ENCODE data around the gene SEPTIN5. TPM values are rescaled to one million over a fixed set of nuclear protein-coding genes. Genes with fewer than 3 reads are reported as not detected.

SEPTIN5 gene
- total RNA-seq, 1 donor: 20.9 TPM

DNA sequence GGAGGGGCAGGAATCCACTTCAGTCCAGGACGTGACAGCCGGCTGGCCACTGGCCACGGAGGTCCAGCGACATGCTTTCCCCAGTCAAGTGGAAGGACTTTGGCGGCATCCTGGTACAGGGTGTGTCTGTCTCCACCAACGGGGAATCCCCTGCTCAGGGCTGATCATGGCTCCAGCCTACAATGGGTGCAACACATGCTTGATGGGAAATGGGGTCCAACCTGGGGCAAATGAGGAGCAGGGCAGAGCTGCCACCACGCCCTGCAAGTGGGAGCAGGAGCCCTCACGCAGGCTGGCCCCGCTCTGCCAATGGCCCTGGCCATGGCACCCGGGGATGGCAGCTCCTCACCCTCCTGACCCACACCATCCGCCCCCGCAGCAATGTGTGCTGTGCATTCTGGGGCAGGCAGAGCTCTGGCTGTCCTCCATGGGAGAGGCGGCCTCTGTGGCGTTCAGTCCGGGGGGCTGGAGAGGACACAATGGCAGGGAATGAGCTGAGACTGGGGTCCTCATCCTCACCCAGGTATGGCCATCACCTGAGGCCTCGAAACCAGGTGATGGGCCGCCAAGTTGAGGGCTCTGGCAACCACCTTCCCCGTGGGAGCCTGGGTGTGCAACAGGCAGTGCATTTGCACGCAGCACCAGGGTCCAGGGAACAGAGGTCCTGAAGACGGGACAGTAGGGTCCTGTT is 5.8 kb upstream of the SEPTIN5 start:
- H3K9me3 ChIP-seq (ENCODE audit: low read depth, low read length): no peaks in the 10 kb centered on the region
- H3K4me3 ChIP-seq (ENCODE audit: low read length): no peak overlapping the region
- H3K4me1 ChIP-seq (ENCODE audit: insufficient read depth, low read length): no peaks in the 10 kb centered on the region
- peaks cover 1% of the 10 kb centered on the region for H3K27me3 ChIP-seq (ENCODE audit: insufficient read depth, low read length)

- Histone ChIP-seq H3K4me3 (ENCODE audit: low read length) (no peak overlapping the region), H3K9me3 (ENCODE audit: low read depth, low read length) (no peaks in the 10 kb centered on the region), H3K4me1 (ENCODE audit: insufficient read depth, low read length) (peaks cover 4% of the 10 kb centered on the region), H3K27me3 (ENCODE audit: insufficient read depth, low read length) (peaks cover 5% of the 10 kb centered on the region)
Observed at GRCh38 chr22:19709063-19709769, 5.1 kb upstream of the SEPTIN5 start.

DNA sequence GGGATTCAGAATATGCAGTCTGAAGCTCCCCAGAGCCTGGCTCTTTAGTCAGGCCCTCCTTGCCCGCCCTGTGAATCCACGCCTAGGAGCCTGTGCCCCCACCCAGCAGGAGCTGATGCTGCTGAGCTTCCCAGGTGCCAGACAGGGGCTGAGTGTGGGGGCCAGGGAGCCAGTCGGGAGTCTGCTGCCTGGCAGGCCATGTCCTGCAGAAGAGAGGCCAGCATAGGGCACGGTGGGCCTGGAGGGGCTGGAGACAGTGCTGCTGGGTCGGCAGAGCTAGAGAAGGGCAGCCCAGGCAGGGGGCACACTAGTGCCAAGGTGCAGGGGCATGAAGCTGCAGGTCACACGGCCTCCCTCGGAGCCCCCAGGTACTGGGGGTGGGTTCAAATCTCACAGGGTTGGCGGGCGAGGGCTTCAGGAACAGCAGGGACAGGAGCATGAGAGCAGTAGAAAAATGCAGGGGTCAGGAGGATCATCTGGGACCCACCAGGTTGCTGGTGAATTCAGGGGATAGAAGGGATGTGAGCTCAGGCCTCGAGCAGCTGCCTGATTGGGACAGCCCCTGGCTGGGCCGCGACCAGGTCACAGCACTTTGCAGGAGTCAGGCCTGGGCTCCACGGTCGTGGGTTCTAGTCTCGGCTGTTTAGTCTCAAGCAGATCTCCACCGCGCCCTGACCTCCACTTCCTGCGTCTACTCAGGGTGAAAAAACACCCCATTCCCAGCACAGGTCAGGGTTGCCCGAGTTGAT is 4.1 kb upstream of the SEPTIN5 start:
- H3K4me3 ChIP-seq (ENCODE audit: low read length): no peak overlapping the region
- no peaks in the 10 kb centered on the region for H3K9me3 ChIP-seq (ENCODE audit: low read depth, low read length)
- H3K4me1 ChIP-seq (ENCODE audit: insufficient read depth, low read length): peaks cover 10% of the 10 kb centered on the region
- peaks cover 9% of the 10 kb centered on the region for H3K27me3 ChIP-seq (ENCODE audit: insufficient read depth, low read length)

GRCh38 chr22:19710769-19711106 is 3.6 kb upstream of the SEPTIN5 start:
- Histone ChIP-seq H3K4me3 (ENCODE audit: low read length) (no peak overlapping the region), H3K4me1 (ENCODE audit: insufficient read depth, low read length) (peaks cover 10% of the 10 kb centered on the region), H3K9me3 (ENCODE audit: low read depth, low read length) (no peaks in the 10 kb centered on the region), H3K27me3 (ENCODE audit: insufficient read depth, low read length) (peaks cover 13% of the 10 kb centered on the region)

DNA sequence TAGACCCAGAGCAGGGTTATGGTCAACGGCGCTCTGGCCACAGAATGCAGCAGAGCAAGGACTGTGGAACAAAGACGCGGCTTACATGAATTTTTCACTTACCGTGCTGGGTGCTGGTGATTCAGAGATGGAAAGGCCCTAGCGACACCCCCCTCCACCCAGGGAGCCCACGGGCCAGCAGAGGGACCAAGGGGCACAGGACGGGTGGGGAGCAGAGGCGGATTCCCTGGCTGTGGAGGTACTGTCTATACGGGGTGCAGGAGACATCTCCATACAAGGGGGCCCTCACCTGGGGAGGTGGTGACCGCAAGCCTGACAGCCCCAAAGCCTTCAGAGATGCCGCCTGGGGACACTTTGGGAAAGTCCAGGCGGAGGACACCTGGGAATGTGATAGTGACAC is 1.1 kb upstream of the SEPTIN5 start:
- Histone ChIP-seq H3K4me1 (ENCODE audit: insufficient read depth, low read length) (peaks cover 17% of the 10 kb centered on the region), H3K9me3 (ENCODE audit: low read depth, low read length) (no peaks in the 10 kb centered on the region), H3K27me3 (ENCODE audit: insufficient read depth, low read length) (peaks cover 14% of the 10 kb centered on the region), H3K4me3 (ENCODE audit: low read length) (no peak overlapping the region)

- H3K27me3 ChIP-seq (ENCODE audit: insufficient read depth, low read length): peaks cover 18% of the 10 kb centered on the region
- H3K4me1 ChIP-seq (ENCODE audit: insufficient read depth, low read length): peaks cover 22% of the 10 kb centered on the region
- no peaks in the 10 kb centered on the region for H3K9me3 ChIP-seq (ENCODE audit: low read depth, low read length)
- no peak overlapping the region for H3K4me3 ChIP-seq (ENCODE audit: low read length)
Observed at GRCh38 chr22:19713650-19714311, 522 bp upstream of the SEPTIN5 start.

DNA sequence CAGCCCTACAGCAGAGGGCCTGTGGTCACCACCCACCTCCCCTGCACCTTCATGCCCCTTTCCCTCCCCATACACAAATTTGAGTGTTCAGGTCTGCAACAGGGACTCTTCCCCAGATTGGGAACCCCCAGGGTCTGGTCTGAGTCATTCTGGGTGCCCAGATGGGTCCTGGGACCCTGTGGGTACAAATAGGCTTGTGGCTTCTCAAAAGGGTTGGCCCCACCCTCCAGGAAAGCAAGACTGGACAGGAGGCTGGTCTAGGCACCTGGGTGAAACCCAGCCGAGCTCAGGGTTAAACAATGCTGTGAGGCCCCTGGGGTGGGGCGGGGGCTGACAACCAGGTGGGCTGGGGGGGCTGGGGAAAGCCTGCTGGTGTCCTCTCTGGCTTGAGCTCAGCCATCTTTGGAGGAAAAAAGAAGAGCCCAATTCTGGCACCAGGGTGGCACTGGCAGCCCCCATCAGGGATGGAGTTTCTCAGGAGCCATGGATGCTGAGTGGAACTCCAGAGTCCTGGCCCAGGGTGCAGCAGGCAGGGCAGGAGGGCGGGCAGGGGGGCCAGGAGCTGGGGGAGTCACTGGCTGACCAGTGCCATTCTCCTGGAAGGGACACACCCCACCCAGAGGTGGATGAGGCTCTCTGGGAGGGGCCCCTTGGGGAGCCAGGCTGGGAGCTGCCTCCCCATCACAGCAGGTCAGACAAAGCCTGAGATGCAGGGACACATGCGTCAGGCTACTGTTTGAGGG is 1.1 kb downstream of the SEPTIN5 start:
- Histone ChIP-seq H3K4me3 (ENCODE audit: low read length) (peak overlapping the region; percentile 29), H3K4me1 (ENCODE audit: insufficient read depth, low read length) (peaks cover 26% of the 10 kb centered on the region), H3K27me3 (ENCODE audit: insufficient read depth, low read length) (peaks cover 27% of the 10 kb centered on the region), H3K9me3 (ENCODE audit: low read depth, low read length) (no peaks in the 10 kb centered on the region)

GRCh38 chr22:19716041-19716828 is 1.9 kb downstream of the SEPTIN5 start:
- H3K27me3 ChIP-seq (ENCODE audit: insufficient read depth, low read length): peaks cover 27% of the 10 kb centered on the region
- H3K4me1 ChIP-seq (ENCODE audit: insufficient read depth, low read length): peaks cover 26% of the 10 kb centered on the region
- H3K9me3 ChIP-seq (ENCODE audit: low read depth, low read length): no peaks in the 10 kb centered on the region
- no peak overlapping the region for H3K4me3 ChIP-seq (ENCODE audit: low read length)

- Histone ChIP-seq H3K27me3 (ENCODE audit: insufficient read depth, low read length) (peaks cover 27% of the 10 kb centered on the region), H3K4me3 (ENCODE audit: low read length) (no peak overlapping the region), H3K4me1 (ENCODE audit: insufficient read depth, low read length) (peaks cover 26% of the 10 kb centered on the region), H3K9me3 (ENCODE audit: low read depth, low read length) (no peaks in the 10 kb centered on the region)
Observed at GRCh38 chr22:19716829-19717105, 2.5 kb downstream of the SEPTIN5 start.

DNA sequence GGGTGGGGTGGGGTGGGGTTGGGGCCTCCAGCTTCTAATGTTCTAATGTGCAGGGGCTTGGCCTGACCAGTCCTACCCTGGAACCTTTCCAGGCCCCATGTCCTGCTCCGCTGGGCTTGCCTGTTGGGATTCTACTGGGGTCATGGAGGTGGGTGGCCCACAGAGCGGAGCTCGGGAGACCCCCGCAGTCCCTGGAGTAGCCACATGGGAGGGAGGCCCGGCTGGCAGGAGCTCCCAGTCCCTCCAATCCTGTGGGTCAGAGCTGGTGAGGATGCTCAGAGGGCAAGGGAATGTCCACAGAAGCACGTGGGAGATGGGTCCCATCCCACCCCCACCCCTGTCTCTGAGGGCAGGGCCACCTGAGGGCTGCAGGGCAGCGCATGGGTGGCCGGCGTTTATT is 2.9 kb downstream of the SEPTIN5 start:
- Histone ChIP-seq H3K4me3 (ENCODE audit: low read length) (no peak overlapping the region), H3K9me3 (ENCODE audit: low read depth, low read length) (no peaks in the 10 kb centered on the region), H3K4me1 (ENCODE audit: insufficient read depth, low read length) (peaks cover 26% of the 10 kb centered on the region), H3K27me3 (ENCODE audit: insufficient read depth, low read length) (peaks cover 27% of the 10 kb centered on the region)

DNA sequence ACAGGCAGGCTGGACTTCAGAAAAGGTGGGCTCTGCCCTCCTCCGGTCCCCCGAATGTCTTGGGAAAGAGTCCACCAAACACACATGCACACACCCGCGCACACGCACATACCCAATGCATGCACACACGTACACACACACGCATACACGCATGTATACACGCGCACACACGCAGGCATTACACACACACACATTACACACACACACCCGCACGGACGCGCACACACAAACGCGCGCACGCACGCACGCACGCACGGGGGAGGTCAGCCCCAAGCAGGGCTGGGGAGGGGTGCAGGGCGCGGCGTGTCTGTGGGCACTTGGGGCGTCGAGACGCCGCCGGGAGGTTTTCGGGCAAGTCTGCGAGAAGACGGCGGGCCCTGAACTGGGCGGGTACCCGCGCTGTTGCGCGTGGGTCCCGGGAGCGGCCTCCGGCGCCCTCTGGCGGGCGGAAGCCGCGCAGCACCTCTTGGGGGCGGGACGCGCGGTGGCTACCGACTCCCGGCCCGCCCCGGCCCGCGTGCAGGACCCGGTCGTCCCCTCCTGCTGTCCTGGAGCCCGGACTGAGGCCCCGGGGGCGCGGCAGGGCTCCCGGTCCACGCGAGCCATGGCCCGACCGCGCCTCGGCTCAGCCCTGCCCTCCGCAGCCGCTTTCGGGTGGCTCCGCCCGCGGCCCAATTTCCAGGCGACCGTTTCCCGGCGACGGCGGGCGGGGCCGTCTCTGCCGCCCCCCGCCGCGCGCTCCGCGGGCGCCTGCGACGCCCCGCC is 3.6 kb downstream of the SEPTIN5 start:
- Histone ChIP-seq H3K4me3 (ENCODE audit: low read length) (peak overlapping the region; percentile 39), H3K9me3 (ENCODE audit: low read depth, low read length) (no peaks in the 10 kb centered on the region), H3K4me1 (ENCODE audit: insufficient read depth, low read length) (peaks cover 30% of the 10 kb centered on the region), H3K27me3 (ENCODE audit: insufficient read depth, low read length) (peaks cover 31% of the 10 kb centered on the region)

- peaks cover 37% of the 10 kb centered on the region for H3K4me1 ChIP-seq (ENCODE audit: insufficient read depth, low read length)
- peaks cover 36% of the 10 kb centered on the region for H3K27me3 ChIP-seq (ENCODE audit: insufficient read depth, low read length)
- no peaks in the 10 kb centered on the region for H3K9me3 ChIP-seq (ENCODE audit: low read depth, low read length)
- H3K4me3 ChIP-seq (ENCODE audit: low read length): peak overlapping the region; percentile 39
Observed at GRCh38 chr22:19718456-19719049, 4.2 kb downstream of the SEPTIN5 start.

DNA sequence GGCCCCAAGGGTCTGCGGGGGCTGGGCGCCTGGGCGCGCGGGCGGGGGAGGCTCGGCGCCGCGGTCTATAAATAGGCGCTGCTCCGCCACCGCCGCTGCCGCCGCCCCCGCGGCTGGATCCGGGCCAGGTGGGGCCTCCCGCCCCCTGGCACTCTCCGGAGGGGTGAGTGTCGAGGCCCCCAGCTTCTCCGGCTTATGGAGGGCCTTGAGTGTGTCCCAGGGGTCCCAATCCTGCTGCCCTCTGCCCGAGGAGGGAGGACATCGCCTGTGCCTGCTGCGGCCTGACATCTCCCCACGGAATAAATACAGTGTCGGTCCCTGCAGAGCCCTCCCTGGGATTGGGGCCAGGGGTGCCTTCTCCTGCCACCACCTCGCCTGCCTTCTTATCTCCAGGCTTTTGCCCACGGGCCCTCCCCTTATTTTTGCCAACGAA is 4.8 kb downstream of the SEPTIN5 start:
- Histone ChIP-seq H3K9me3 (ENCODE audit: low read depth, low read length) (no peaks in the 10 kb centered on the region), H3K4me1 (ENCODE audit: insufficient read depth, low read length) (peaks cover 35% of the 10 kb centered on the region), H3K4me3 (ENCODE audit: low read length) (no peak overlapping the region), H3K27me3 (ENCODE audit: insufficient read depth, low read length) (peaks cover 35% of the 10 kb centered on the region)
